Measurements from ENCODE around the gene SLC25A34.

SLC25A34 gene

DNA sequence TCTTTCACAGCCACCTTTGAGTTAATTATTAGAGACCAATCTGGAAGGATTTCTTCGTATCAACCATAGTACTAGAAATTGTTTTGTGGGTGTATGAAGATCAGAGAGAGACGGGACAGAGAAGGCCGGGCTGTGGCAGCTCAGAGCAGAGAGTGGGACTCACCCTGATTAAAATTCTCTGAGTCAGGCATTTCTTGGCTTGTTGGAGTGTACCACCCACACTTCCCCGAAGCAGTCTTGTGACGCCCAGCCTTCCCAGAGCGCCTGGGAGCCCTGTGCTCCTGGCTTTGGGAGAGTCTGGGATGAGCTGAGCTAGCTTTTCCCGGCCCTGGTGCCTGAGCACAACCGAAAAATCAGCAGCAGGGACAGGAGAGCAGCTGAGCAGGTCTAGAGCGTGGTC is 32.5 kb upstream of the SLC25A34 start:
- Histone ChIP-seq H3K18ac (ENCODE audit: low read depth in 1 of 2, low read length in 2 of 2) (peak overlapping the region; percentile 58 to 79), H2BK120ac (ENCODE audit: low read depth, low read length) (no peak overlapping the region), H4K8ac (ENCODE audit: low read length) (peak overlapping the region; percentile 62), H3K27me3 (ENCODE audit: control insufficient read depth in 1 of 2, insufficient read depth in 1 of 2, low read length in 2 of 2) (no peaks in the 10 kb centered on the region), H3K14ac (ENCODE audit: low read length in 2 of 2) (peak overlapping the region in 1 of 2 experiments; percentile 85), H3K23ac (ENCODE audit: low read length in 2 of 2) (no peak overlapping the region), H3K36me3 (ENCODE audit: control insufficient read depth in 1 of 2, insufficient read depth in 2 of 2, low read depth in 1 of 2, low read length in 2 of 2) (peaks cover 19 to 30% of the 10 kb centered on the region in 2 experiments), H3K9ac (ENCODE audit: low read length) (peak overlapping the region; percentile 96), H2BK5ac (ENCODE audit: low read depth, low read length, poor library complexity, severe bottlenecking) (no peak overlapping the region), H3K27ac (ENCODE audit: low read length, poor library complexity, severe bottlenecking) (peak overlapping the region; percentile 73), H4K91ac (ENCODE audit: low read length) (no peak overlapping the region), H2BK12ac (ENCODE audit: low read length in 2 of 2) (peak overlapping the region in 1 of 2 experiments; percentile 2), H3K4me2 (ENCODE audit: low read length, poor library complexity, severe bottlenecking) (peak overlapping the region; percentile 44), H2BK15ac (ENCODE audit: low read depth, poor library complexity, severe bottlenecking) (no peak overlapping the region), H3K79me1 (replicated peaks; ENCODE audit: low read length, poor library complexity, severe bottlenecking) (peaks cover 38% of the 10 kb centered on the region), H2AK5ac (ENCODE audit: low read length, severe bottlenecking) (no peak overlapping the region), H2AFZ (ENCODE audit: low read depth, low read length) (no peak overlapping the region), H3K4me1 (ENCODE audit: control insufficient read depth, insufficient read depth, low read depth, low read length) (peaks cover 15% of the 10 kb centered on the region), H3K4ac (ENCODE audit: low read depth in 1 of 2, low read length in 2 of 2) (peak overlapping the region in 1 of 2 experiments; percentile 3), H3K4me3 (ENCODE audit: insufficient read depth in 1 of 2, low read depth in 1 of 2, low read length in 2 of 2) (peak overlapping the region in 1 of 2 experiments; percentile 57), H3K9me3 (ENCODE audit: control insufficient read depth, low read length) (no peaks in the 10 kb centered on the region)
- peak; percentile 89 for DNase-seq
- WGBS: 52% methylated on average over 9 of the region's 9 CpGs

DNA sequence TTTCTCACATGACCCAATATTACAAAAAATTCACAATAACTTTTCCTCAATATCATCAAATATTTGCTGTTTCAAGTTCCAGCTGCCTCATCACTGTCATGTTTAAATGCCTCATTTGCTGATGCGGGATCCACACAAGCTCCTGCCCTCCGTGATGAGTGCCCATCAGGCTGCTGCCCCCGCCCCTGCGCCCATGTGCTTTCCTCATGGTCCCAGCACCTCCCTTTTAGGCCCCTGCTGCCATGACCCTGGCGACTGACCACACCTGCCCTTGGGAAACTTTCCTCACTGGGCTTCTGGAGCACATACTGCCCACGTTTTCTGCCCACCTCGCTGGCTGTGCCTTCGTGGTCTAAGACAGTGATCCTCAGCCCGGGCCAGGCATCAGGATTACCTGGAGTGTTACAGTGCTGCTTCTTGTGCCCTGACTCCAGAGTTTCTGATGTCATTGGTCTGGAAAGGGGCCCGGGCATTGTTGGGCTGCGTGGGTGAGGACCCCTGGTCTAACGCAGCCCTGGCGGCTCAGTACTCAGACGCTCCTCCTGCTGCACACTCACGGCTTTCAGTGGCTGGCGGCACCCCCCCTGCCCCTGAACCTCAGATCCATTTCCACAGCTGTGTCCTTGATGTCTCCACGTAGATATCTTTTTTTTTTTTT is 31.4 kb upstream of the SLC25A34 start:
- Histone ChIP-seq H3K14ac (ENCODE audit: low read length in 2 of 2) (peak overlapping the region in 1 of 2 experiments; percentile 1), H3K4me1 (ENCODE audit: control insufficient read depth, insufficient read depth, low read depth, low read length) (peaks cover 15% of the 10 kb centered on the region), H2BK120ac (ENCODE audit: low read depth, low read length) (no peak overlapping the region), H2BK15ac (ENCODE audit: low read depth, poor library complexity, severe bottlenecking) (no peak overlapping the region), H2AK5ac (ENCODE audit: low read length, severe bottlenecking) (no peak overlapping the region), H3K23ac (ENCODE audit: low read length in 2 of 2) (peak overlapping the region in 1 of 2 experiments; percentile 23), H2AFZ (ENCODE audit: low read depth, low read length) (no peak overlapping the region), H3K36me3 (ENCODE audit: control insufficient read depth in 1 of 2, insufficient read depth in 2 of 2, low read depth in 1 of 2, low read length in 2 of 2) (peaks cover 19 to 39% of the 10 kb centered on the region in 2 experiments), H3K27ac (ENCODE audit: low read length, poor library complexity, severe bottlenecking) (no peak overlapping the region), H2BK12ac (ENCODE audit: low read length in 2 of 2) (peak overlapping the region; percentile 18 to 29), H3K4ac (ENCODE audit: low read depth in 1 of 2, low read length in 2 of 2) (no peak overlapping the region), H3K9ac (ENCODE audit: low read length) (peak overlapping the region; percentile 96), H3K4me3 (ENCODE audit: insufficient read depth in 1 of 2, low read depth in 1 of 2, low read length in 2 of 2) (peak overlapping the region in 1 of 2 experiments; percentile 53), H3K18ac (ENCODE audit: low read depth in 1 of 2, low read length in 2 of 2) (peak overlapping the region in 1 of 2 experiments; percentile 67), H3K4me2 (ENCODE audit: low read length, poor library complexity, severe bottlenecking) (no peak overlapping the region), H4K91ac (ENCODE audit: low read length) (peak overlapping the region; percentile 43), H3K79me1 (replicated peaks; ENCODE audit: low read length, poor library complexity, severe bottlenecking) (peaks cover 44% of the 10 kb centered on the region), H3K27me3 (ENCODE audit: control insufficient read depth in 1 of 2, insufficient read depth in 1 of 2, low read length in 2 of 2) (no peaks in the 10 kb centered on the region), H4K8ac (ENCODE audit: low read length) (peak overlapping the region; percentile 20), H2BK5ac (ENCODE audit: low read depth, low read length, poor library complexity, severe bottlenecking) (no peak overlapping the region), H3K9me3 (ENCODE audit: control insufficient read depth, low read length) (no peaks in the 10 kb centered on the region)
- DNase-seq: no peak
- 93% methylated on average over 15 of the region's 17 CpGs for WGBS

DNA sequence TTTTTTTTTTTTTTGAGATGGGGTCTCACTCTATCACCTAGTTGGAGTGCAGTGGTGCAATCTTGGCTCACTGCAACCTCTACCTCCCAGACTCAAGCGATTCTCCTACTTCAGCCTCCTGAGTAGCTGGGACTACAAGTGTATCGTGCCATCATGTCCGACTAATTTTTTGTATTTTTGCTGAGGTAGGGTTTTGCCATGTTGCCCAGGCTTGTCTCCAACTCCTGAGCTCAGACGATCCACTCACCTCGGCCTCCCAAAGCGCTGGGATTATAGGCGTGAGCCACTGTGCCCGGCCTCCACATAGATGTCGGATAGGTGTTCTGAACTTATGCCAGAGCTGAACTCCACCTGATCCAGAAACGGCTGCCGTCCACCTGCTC is 30.9 kb upstream of the SLC25A34 start:
- Histone ChIP-seq H3K18ac (ENCODE audit: low read depth in 1 of 2, low read length in 2 of 2) (no peak overlapping the region), H2AK5ac (ENCODE audit: low read length, severe bottlenecking) (no peak overlapping the region), H3K9me3 (ENCODE audit: control insufficient read depth, low read length) (no peaks in the 10 kb centered on the region), H3K4me3 (ENCODE audit: insufficient read depth in 1 of 2, low read depth in 1 of 2, low read length in 2 of 2) (no peak overlapping the region), H3K27ac (ENCODE audit: low read length, poor library complexity, severe bottlenecking) (no peak overlapping the region), H3K14ac (ENCODE audit: low read length in 2 of 2) (no peak overlapping the region), H4K91ac (ENCODE audit: low read length) (no peak overlapping the region), H3K4me1 (ENCODE audit: control insufficient read depth, insufficient read depth, low read depth, low read length) (peaks cover 15% of the 10 kb centered on the region), H3K9ac (ENCODE audit: low read length) (peak overlapping the region; percentile 96), H3K79me1 (replicated peaks; ENCODE audit: low read length, poor library complexity, severe bottlenecking) (peaks cover 40% of the 10 kb centered on the region), H3K27me3 (ENCODE audit: control insufficient read depth in 1 of 2, insufficient read depth in 1 of 2, low read length in 2 of 2) (no peaks in the 10 kb centered on the region), H3K4me2 (ENCODE audit: low read length, poor library complexity, severe bottlenecking) (no peak overlapping the region), H3K36me3 (ENCODE audit: control insufficient read depth in 1 of 2, insufficient read depth in 2 of 2, low read depth in 1 of 2, low read length in 2 of 2) (peaks cover 19 to 39% of the 10 kb centered on the region in 2 experiments), H3K23ac (ENCODE audit: low read length in 2 of 2) (no peak overlapping the region), H2BK5ac (ENCODE audit: low read depth, low read length, poor library complexity, severe bottlenecking) (no peak overlapping the region), H3K4ac (ENCODE audit: low read depth in 1 of 2, low read length in 2 of 2) (no peak overlapping the region), H2BK15ac (ENCODE audit: low read depth, poor library complexity, severe bottlenecking) (no peak overlapping the region), H2BK120ac (ENCODE audit: low read depth, low read length) (no peak overlapping the region), H2AFZ (ENCODE audit: low read depth, low read length) (no peak overlapping the region), H4K8ac (ENCODE audit: low read length) (no peak overlapping the region), H2BK12ac (ENCODE audit: low read length in 2 of 2) (peak overlapping the region in 1 of 2 experiments; percentile 30)
- WGBS: 99% methylated on average over 11 of the region's 11 CpGs
- no peak for DNase-seq

DNA sequence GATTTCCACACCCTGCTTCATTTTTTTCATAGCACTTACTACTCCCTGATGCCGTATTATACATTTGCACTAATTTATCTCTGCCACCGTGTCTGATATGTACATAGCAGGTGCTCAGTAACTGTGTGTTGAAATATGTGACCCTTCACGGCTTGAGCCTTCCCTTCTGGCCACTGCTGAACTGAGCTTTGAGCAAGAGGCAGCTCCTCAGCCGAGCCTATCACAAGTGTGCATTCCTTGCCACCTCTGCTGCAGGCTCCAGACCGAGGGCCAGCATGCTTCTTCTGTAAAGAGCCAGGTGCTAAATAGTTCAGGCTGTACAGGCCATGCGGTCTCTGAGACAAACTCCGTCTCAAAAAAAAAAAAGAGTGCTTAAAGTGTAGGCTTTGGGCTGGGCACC is 29.3 kb upstream of the SLC25A34 start:
- Histone ChIP-seq H2AFZ (ENCODE audit: low read depth, low read length) (no peak overlapping the region), H3K4me3 (ENCODE audit: insufficient read depth in 1 of 2, low read depth in 1 of 2, low read length in 2 of 2) (no peak overlapping the region)
- WGBS: 93% methylated on average over 7 of the region's 7 CpGs

More for the DNA sequence above, 29.3 kb upstream of the SLC25A34 start:
- peaks cover 19 to 38% of the 10 kb centered on the region in 2 experiments for H3K36me3 ChIP-seq (ENCODE audit: control insufficient read depth in 1 of 2, insufficient read depth in 2 of 2, low read depth in 1 of 2, low read length in 2 of 2)
- H3K4me1 ChIP-seq (ENCODE audit: control insufficient read depth, insufficient read depth, low read depth, low read length): peaks cover 13% of the 10 kb centered on the region
- H2AK5ac ChIP-seq (ENCODE audit: low read length, severe bottlenecking): no peak overlapping the region
- H3K4ac ChIP-seq (ENCODE audit: low read depth in 1 of 2, low read length in 2 of 2): no peak overlapping the region
- no peak for DNase-seq
- H3K27me3 ChIP-seq (ENCODE audit: control insufficient read depth in 1 of 2, insufficient read depth in 1 of 2, low read length in 2 of 2): no peaks in the 10 kb centered on the region
- no peak overlapping the region for H4K91ac ChIP-seq (ENCODE audit: low read length)
- no peak overlapping the region for H3K4me2 ChIP-seq (ENCODE audit: low read length, poor library complexity, severe bottlenecking)
- no peak overlapping the region for H2BK120ac ChIP-seq (ENCODE audit: low read depth, low read length)
- no peak overlapping the region for H3K18ac ChIP-seq (ENCODE audit: low read depth in 1 of 2, low read length in 2 of 2)
- H3K27ac ChIP-seq (ENCODE audit: low read length, poor library complexity, severe bottlenecking): no peak overlapping the region
- H2BK15ac ChIP-seq (ENCODE audit: low read depth, poor library complexity, severe bottlenecking): no peak overlapping the region
- peaks cover 36% of the 10 kb centered on the region for H3K79me1 ChIP-seq (replicated peaks; ENCODE audit: low read length, poor library complexity, severe bottlenecking)
- H3K23ac ChIP-seq (ENCODE audit: low read length in 2 of 2): no peak overlapping the region
- no peaks in the 10 kb centered on the region for H3K9me3 ChIP-seq (ENCODE audit: control insufficient read depth, low read length)
- no peak overlapping the region for H2BK5ac ChIP-seq (ENCODE audit: low read depth, low read length, poor library complexity, severe bottlenecking)
- peak overlapping the region; percentile 9 for H3K9ac ChIP-seq (ENCODE audit: low read length)
- H4K8ac ChIP-seq (ENCODE audit: low read length): no peak overlapping the region
- H3K14ac ChIP-seq (ENCODE audit: low read length in 2 of 2): no peak overlapping the region
- H2BK12ac ChIP-seq (ENCODE audit: low read length in 2 of 2): no peak overlapping the region

All from mesenchymal stem cell (in vitro differentiated cells and primary cell).